Stomach smooth muscle (tissue), 2 donors: Measurements from ENCODE around the gene ELMO1.

ENCODE experiments used
- H3K27ac ChIP-seq: one replicate; pipeline ENCODE4 v1.7.0; 2013; ENCODE audit warnings: mild to moderate bottlenecking, low read length, inconsistent platforms
- H3K27me3 ChIP-seq, 2 donors: one replicate each; pipeline ENCODE4 v1.7.0; 2013; ENCODE audit warnings: low read length in 2 of 2; ENCODE audit not compliant: insufficient read depth in 2 of 2, control insufficient read depth in 1 of 2
- H3K36me3 ChIP-seq, 2 donors: one replicate each; pipeline ENCODE4 v1.7.0; 2013; ENCODE audit warnings: low read length in 2 of 2; ENCODE audit not compliant: control insufficient read depth in 2 of 2, insufficient read depth in 2 of 2
- H3K4me1 ChIP-seq: one replicate; pipeline ENCODE4 v1.7.0; 2013; ENCODE audit warnings: low read length; ENCODE audit not compliant: control insufficient read depth, insufficient read depth
- H3K4me3 ChIP-seq, 2 donors: one replicate each; pipeline ENCODE4 v1.7.0; 2013; ENCODE audit warnings: low read length in 2 of 2
- H3K9ac ChIP-seq, 2 donors: one replicate each; pipeline ENCODE4 v1.7.0; 2013; ENCODE audit warnings: low read length in 2 of 2, mild to moderate bottlenecking in 1 of 2
- H3K9me3 ChIP-seq, 2 donors: one replicate each; pipeline ENCODE4 v1.7.0; 2013; ENCODE audit warnings: low read length in 2 of 2; ENCODE audit not compliant: control insufficient read depth in 2 of 2
- donor health status: healthy.
- donor health status: Pancreatic carcinoma.

ELMO1 gene

DNA sequence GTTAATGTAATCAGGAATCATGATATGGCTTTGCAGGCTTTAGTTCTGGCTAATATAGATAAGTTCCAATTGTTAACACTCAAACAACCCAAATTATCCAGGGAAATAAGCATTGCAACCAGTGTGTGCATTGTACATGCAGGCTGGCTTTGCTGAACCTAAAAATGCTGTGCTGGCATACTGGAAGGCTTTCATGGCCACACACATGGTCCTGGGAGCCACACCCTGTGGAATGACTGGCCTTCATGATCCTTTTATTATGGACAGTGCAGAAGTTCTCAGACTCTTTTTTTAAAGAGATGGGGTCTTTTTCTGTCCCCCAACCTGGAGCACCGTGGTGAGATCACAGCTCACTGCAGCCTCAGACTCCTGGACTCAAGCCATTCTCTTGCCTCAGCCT is 5.0 kb downstream of the ELMO1 start:
- Histone ChIP-seq H3K9ac (no peak overlapping the region), H3K4me3 (no peak overlapping the region), H3K27me3 (peaks cover 12 to 16% of the 10 kb centered on the region in 2 donors), H3K36me3 (no peaks in the 10 kb centered on the region), H3K9me3 (no peaks in the 10 kb centered on the region), H3K4me1 (peaks cover 4% of the 10 kb centered on the region), H3K27ac (no peak overlapping the region)

DNA sequence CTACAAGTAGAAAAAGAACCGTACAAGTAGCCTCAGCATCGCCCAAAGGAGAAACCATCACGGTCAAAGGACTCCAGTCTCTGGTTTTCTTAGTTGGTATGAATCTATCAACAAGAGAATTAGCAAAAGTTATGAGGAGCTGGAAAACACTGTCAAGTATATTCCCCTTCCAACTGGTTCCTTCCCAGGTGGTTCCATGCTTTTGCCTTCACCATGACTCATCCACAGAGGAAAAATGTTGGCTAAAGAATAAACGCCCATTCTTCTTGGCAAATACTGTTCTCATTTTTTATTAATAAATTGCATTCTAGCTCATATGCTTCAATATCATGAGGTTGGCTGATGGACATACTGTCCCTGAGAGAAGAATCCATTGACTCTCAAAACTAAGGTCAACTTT is 6.4 kb downstream of the ELMO1 start:
- Histone ChIP-seq H3K9me3 (no peaks in the 10 kb centered on the region), H3K36me3 (no peaks in the 10 kb centered on the region), H3K4me1 (no peaks in the 10 kb centered on the region), H3K27me3 (peaks cover 3 to 12% of the 10 kb centered on the region in 2 donors), H3K4me3 (no peak overlapping the region), H3K9ac (no peak overlapping the region), H3K27ac (no peak overlapping the region)

DNA sequence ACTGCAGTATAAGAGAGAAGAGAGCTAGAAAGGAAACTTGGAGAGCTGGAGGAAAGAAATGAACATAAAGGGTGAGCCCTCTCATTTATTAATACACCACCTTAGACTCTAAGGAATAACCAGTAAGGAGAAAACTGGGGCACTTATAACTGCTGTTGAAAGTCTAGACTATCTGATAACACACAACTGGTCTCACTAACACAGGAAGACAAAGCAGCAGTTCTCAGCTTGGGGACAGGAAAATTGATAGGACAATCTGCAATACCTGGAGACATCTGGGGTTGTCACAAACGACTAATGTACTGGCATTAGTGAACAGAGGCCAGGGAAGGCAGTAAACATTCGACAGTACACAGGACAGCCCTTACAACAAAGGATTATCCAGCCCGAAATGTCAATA is 6.8 kb downstream of the ELMO1 start:
- H3K27ac ChIP-seq: no peak overlapping the region
- H3K4me1 ChIP-seq: no peaks in the 10 kb centered on the region

DNA sequence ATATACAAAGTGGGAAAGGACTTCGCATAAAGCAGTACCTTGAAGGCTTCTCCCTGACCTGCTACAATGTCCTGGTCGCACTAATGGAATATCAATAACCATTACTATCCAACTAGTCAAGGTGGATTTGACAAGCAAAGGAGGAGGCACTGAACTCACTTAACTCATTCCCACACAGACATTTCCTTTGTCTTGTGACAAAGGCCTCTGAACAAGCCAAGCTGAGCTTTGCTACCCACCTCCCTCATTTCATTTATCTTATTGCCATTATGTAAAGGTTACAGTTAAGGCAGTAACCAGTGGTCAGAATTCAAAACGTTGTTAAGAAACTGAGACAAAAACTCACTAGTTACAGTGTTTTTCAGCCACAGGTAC is 7.3 kb downstream of the ELMO1 start:
- Histone ChIP-seq H3K4me3 (no peak overlapping the region), H3K27ac (no peak overlapping the region), H3K9me3 (no peaks in the 10 kb centered on the region), H3K36me3 (no peaks in the 10 kb centered on the region), H3K4me1 (no peaks in the 10 kb centered on the region), H3K27me3 (peaks cover 0 to 7% of the 10 kb centered on the region in 2 donors), H3K9ac (no peak overlapping the region)

More for the DNA sequence above, 6.8 kb downstream of the ELMO1 start:
- peaks cover 0 to 10% of the 10 kb centered on the region in 2 donors for H3K27me3 ChIP-seq
- H3K9ac ChIP-seq: no peak overlapping the region
- no peaks in the 10 kb centered on the region for H3K36me3 ChIP-seq
- no peaks in the 10 kb centered on the region for H3K9me3 ChIP-seq
- no peak overlapping the region for H3K4me3 ChIP-seq

DNA sequence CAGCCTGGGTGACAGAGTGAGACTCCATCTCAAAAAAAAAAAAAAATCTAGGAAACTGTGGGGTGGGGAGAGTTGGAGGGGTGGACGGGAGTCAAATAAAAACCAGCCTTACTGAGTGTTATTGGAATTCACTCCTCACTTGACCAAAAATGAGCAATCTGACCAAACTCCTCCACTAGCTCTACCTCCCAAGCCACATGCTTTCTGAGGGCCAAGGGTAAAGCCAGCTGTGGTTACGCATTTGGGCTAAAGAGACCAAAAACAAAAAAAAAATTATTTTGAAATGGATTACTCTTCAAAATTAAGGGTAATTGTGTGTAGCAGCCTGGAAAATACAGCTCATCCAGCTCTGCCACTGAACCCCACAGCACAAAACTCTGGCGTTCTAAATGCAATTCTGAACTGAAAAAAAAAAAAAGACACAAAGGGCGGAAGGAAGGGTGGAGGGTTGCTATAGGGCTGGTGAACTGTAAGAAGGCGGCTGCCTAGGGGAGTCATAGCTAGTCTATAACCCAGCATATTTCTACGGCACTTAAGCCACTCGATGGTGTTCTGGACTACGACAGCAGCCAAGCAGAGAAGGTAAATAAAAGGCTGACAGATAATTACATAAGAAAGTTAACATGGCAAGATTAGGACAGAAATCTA is 7.8 kb downstream of the ELMO1 start:
- H3K36me3 ChIP-seq: no peaks in the 10 kb centered on the region
- H3K4me3 ChIP-seq: no peak overlapping the region
- peaks cover 0 to 3% of the 10 kb centered on the region in 2 donors for H3K27me3 ChIP-seq
- H3K9ac ChIP-seq: no peak overlapping the region
- H3K9me3 ChIP-seq: no peaks in the 10 kb centered on the region
- no peaks in the 10 kb centered on the region for H3K4me1 ChIP-seq
- H3K27ac ChIP-seq: no peak overlapping the region

DNA sequence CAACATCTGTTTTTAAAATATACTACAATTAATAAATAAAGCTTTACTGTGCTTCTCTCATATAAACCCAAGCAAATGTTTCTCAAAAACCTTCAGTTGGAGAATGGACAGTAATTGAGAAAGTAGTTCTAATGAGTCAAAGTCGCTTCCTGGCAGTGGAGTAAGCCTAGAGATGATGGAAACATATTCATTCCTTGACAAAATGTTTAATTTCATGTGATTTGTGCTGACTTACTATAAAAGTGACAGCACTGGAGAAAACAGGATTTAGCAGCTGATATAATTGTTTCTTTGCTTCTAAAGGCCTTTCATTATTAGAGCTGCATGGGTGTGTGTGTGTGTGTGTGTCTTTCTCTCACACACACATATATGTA is 9.0 kb downstream of the ELMO1 start:
- no peak overlapping the region for H3K4me3 ChIP-seq
- H3K27ac ChIP-seq: no peak overlapping the region
- no peaks in the 10 kb centered on the region for H3K36me3 ChIP-seq
- no peaks in the 10 kb centered on the region for H3K27me3 ChIP-seq
- H3K9ac ChIP-seq: no peak overlapping the region
- no peaks in the 10 kb centered on the region for H3K4me1 ChIP-seq
- H3K9me3 ChIP-seq: no peaks in the 10 kb centered on the region

DNA sequence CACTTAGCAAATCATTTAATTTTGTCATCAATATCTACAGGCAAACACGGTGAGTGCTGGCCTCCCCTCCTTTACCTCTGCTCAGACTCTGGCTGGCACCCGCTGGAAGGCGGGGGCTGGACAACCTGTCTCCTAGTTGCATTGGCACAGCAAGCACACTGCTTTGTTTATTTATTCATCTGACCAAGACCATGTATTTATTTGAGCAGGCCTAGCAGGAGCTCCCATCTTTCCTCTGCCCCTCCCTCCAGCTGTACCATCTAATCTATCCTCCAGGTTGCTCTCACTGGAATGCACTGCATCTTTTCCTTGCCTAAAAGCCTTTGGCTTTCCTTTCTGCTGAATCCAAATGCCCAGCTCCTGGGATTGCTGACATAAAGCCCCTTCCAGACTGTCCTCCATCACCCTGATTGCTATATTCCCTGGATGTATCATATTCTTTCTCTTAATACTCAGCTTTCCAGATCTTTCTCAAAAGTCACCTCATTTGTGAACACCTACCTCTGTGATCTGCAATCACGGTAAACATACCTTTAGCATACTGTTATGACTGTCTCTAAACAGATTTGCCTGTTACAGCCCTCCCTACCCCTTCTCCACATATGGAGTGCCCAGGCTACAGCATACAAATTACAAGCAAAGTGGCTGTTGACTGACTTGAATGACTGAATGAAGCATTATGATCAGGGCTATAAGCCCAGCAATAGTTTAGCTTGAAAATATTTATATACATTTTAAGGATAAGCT is 9.6 kb downstream of the ELMO1 start:
- Histone ChIP-seq H3K27me3 (no peaks in the 10 kb centered on the region), H3K27ac (no peak overlapping the region), H3K9ac (no peak overlapping the region), H3K4me3 (no peak overlapping the region), H3K4me1 (no peaks in the 10 kb centered on the region), H3K36me3 (no peaks in the 10 kb centered on the region), H3K9me3 (no peaks in the 10 kb centered on the region)

DNA sequence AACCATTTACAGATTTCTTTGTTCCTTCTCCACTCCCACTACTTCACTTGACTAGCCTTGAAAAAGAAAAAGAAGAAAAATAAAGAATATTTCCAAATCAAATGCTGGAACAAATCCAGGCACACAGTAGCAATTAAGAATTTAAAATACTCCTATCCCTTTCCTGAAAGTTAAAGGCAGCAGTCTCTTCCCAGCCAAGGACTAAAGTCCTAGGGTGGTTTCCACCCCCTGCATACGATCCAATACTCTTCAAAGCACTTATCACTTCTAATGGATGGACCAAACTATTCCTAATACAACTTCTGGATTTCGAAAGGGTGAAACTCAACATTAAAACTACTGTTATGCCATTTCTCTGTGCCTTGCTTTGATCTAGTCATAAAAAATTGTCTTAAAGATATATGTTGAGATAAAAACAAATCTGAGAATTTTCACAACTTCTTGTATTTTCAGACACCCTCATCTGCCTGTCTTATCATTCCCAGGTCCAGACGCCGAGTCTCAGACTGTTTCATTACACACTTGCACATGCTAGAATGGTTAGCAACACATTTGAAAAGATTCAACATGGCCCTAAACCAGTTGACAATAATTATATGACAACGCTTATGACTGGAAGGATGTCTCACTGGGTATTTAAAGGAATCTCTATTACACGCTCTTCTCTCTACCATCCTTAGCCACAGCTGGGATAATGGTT is 13.4 kb downstream of the ELMO1 start:
- no peak overlapping the region for H3K9ac ChIP-seq
- no peak overlapping the region for H3K27ac ChIP-seq
- H3K4me3 ChIP-seq: no peak overlapping the region
- no peaks in the 10 kb centered on the region for H3K36me3 ChIP-seq
- H3K27me3 ChIP-seq: no peaks in the 10 kb centered on the region
- peaks cover 3% of the 10 kb centered on the region for H3K4me1 ChIP-seq
- no peaks in the 10 kb centered on the region for H3K9me3 ChIP-seq

DNA sequence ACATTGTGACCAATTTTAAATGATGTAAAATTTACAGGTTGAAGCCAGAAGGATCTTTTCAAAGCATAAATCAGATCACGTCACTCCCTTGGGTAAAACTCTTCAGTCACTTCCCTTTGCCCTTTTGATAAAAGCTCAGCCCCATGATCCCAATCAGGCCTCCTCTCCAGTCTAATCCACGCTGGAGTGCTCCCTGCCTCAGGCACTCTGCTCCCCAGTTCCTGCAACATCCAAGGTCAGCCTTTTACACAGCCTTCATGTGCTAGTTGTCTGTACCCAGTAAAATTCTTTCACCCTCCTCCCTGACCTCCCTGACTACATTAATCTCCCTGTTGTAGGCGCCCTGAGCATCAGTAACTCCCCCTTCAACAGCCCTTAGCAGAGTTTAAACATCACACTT is 14.1 kb downstream of the ELMO1 start:
- H3K9me3 ChIP-seq: no peaks in the 10 kb centered on the region

DNA sequence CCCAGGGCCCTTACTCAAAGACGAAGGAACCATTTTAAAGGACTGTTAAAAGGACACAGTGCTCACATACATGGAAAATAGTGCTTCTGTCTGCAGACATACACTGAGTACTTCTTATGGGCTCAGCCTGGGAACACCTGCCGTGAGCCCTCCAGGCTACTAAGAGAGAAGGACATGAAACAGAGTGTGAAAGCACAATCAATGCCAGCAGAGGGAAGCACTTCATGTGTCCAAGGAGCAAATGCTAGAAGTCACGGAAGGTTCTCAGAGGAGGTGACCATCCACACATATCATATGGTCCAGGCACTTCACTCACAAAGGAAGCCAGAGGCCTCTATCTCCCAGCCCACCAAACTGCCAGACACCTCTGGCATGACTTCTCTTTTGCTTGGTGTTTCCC is 15.5 kb downstream of the ELMO1 start:
- peaks cover 3% of the 10 kb centered on the region for H3K4me1 ChIP-seq
- H3K27ac ChIP-seq: no peak overlapping the region
- peaks cover 0 to 2% of the 10 kb centered on the region in 2 donors for H3K27me3 ChIP-seq
- H3K9me3 ChIP-seq: no peaks in the 10 kb centered on the region
- no peak overlapping the region for H3K4me3 ChIP-seq
- H3K36me3 ChIP-seq: no peaks in the 10 kb centered on the region
- H3K9ac ChIP-seq: no peak overlapping the region

More for the DNA sequence above, 14.1 kb downstream of the ELMO1 start:
- Histone ChIP-seq H3K4me1 (peaks cover 3% of the 10 kb centered on the region), H3K9ac (no peak overlapping the region), H3K27ac (no peak overlapping the region), H3K4me3 (no peak overlapping the region), H3K27me3 (peaks cover 0 to 2% of the 10 kb centered on the region in 2 donors), H3K36me3 (no peaks in the 10 kb centered on the region)
